Body of pancreas (tissue), 4 donors: ENCODE data around the gene APBA1.

Experiments used
- POLR2A ChIP-seq, 3 donors: fragments of 450-650 bp; IDR thresholded peaks; one replicate each; pipeline ENCODE4 v1.6.1; 2016; ENCODE audit warnings: antibody characterized with exemption in 3 of 3, mild to moderate bottlenecking in 2 of 3
- TF ChIP-seq, protein P1 (sequence below), 7 experiments: fragments of 450-650 bp in 4 of 7; fragments of 200-600 bp in 3 of 7; sonication (generic) in 3 of 7; IDR thresholded peaks; one replicate each; pipeline ENCODE4 v1.5.1; 2016 to 2019; ENCODE audit warnings: antibody characterized with exemption in 7 of 7

DNA sequence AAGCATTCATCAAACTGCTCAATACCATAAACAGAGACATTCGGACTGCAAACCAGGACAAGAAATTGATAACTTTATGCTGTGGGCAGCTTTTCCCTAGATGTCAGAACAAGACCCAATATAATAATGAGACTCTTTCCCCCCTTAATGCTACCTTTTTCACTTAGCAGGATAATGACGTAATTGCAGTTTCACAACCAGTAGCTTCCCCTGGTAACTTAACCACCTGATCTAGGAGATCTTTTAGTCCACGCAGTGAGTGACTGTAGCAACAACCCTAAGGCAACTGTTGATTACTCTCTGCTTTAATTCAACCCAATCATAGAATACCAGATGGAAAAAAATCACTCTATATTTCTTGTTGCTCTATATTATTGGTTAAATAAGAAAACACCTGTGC lies 56.3 kb downstream of the APBA1 start:
- TF ChIP-seq, protein P1, sequence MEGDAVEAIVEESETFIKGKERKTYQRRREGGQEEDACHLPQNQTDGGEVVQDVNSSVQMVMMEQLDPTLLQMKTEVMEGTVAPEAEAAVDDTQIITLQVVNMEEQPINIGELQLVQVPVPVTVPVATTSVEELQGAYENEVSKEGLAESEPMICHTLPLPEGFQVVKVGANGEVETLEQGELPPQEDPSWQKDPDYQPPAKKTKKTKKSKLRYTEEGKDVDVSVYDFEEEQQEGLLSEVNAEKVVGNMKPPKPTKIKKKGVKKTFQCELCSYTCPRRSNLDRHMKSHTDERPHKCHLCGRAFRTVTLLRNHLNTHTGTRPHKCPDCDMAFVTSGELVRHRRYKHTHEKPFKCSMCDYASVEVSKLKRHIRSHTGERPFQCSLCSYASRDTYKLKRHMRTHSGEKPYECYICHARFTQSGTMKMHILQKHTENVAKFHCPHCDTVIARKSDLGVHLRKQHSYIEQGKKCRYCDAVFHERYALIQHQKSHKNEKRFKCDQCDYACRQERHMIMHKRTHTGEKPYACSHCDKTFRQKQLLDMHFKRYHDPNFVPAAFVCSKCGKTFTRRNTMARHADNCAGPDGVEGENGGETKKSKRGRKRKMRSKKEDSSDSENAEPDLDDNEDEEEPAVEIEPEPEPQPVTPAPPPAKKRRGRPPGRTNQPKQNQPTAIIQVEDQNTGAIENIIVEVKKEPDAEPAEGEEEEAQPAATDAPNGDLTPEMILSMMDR (IDR thresholded peaks at IDR 0.05), result no peak
- no peak for TF ChIP-seq POLR2A (IDR thresholded peaks at IDR 0.05)
